HUES48 (cell line): Measurements from ENCODE around the gene PLXNA2.

Experiments
- H3K27ac ChIP-seq: one replicate; pipeline ENCODE4 v1.7.0; 2013; ENCODE audit warnings: low read depth, low read length, inconsistent platforms
- H3K27me3 ChIP-seq: 2 replicates; pipeline ENCODE4 v1.6.1; 2013; ENCODE audit warnings: mild to moderate bottlenecking, low read length; ENCODE audit not compliant: control insufficient read depth, insufficient read depth
- H3K36me3 ChIP-seq: 2 replicates; pipeline ENCODE4 v1.6.1; 2013; ENCODE audit warnings: low read length; ENCODE audit not compliant: control insufficient read depth, insufficient read depth
- H3K4me1 ChIP-seq: 2 replicates; pipeline ENCODE4 v1.6.1; 2013; ENCODE audit warnings: mild to moderate bottlenecking, low read length; ENCODE audit not compliant: control insufficient read depth, insufficient read depth
- H3K4me3 ChIP-seq: 2 replicates; pipeline ENCODE4 v1.5.1; 2013; ENCODE audit warnings: mild to moderate bottlenecking, low read depth, low read length
- H3K9ac ChIP-seq: 2 replicates; pipeline ENCODE4 v1.6.1; 2013; ENCODE audit warnings: mild to moderate bottlenecking, low read depth, low read length, moderate library complexity
- H3K9me3 ChIP-seq: 2 replicates; pipeline ENCODE4 v1.6.1; 2013; ENCODE audit warnings: low read length; ENCODE audit not compliant: control insufficient read depth, insufficient read depth

PLXNA2 gene

GRCh38 chr1:208135354-208135753 lies 108.8 kb downstream of the PLXNA2 start:
- no peaks in the 10 kb centered on the region for H3K9me3 ChIP-seq
- H3K4me1 ChIP-seq = peaks cover 42% of the 10 kb centered on the region
- H3K27me3 ChIP-seq = peaks cover 16% of the 10 kb centered on the region
- no peaks in the 10 kb centered on the region for H3K36me3 ChIP-seq
- H3K27ac ChIP-seq = no peak overlapping the region
- no peak overlapping the region for H3K9ac ChIP-seq
- no peak overlapping the region for H3K4me3 ChIP-seq

GRCh38 chr1:208134491-208134890 lies 109.7 kb downstream of the PLXNA2 start:
- no peaks in the 10 kb centered on the region for H3K9me3 ChIP-seq
- no peak overlapping the region for H3K4me3 ChIP-seq
- peaks cover 47% of the 10 kb centered on the region for H3K4me1 ChIP-seq
- H3K9ac ChIP-seq = no peak overlapping the region
- H3K27ac ChIP-seq = no peak overlapping the region
- H3K36me3 ChIP-seq = no peaks in the 10 kb centered on the region
- H3K27me3 ChIP-seq = peaks cover 17% of the 10 kb centered on the region

- Histone ChIP-seq H3K4me3 (no peak overlapping the region), H3K27me3 (peaks cover 17% of the 10 kb centered on the region), H3K27ac (no peak overlapping the region)
Observed at GRCh38 chr1:208133355-208133754, 110.8 kb downstream of the PLXNA2 start.

GRCh38 chr1:208132287-208132882 lies 111.8 kb downstream of the PLXNA2 start:
- no peaks in the 10 kb centered on the region for H3K9me3 ChIP-seq
- H3K9ac ChIP-seq = no peak overlapping the region
- H3K27ac ChIP-seq = peak overlapping the region; percentile 40
- peaks cover 17% of the 10 kb centered on the region for H3K27me3 ChIP-seq
- peak overlapping the region; percentile 47 for H3K4me3 ChIP-seq
- H3K36me3 ChIP-seq = no peaks in the 10 kb centered on the region
- peaks cover 49% of the 10 kb centered on the region for H3K4me1 ChIP-seq

More at GRCh38 chr1:208133355-208133754, 110.8 kb downstream of the PLXNA2 start:
- Histone ChIP-seq H3K9me3 (no peaks in the 10 kb centered on the region), H3K4me1 (peaks cover 47% of the 10 kb centered on the region), H3K9ac (no peak overlapping the region), H3K36me3 (no peaks in the 10 kb centered on the region)

GRCh38 chr1:208131621-208132286 lies 112.4 kb downstream of the PLXNA2 start:
- Histone ChIP-seq H3K9me3 (no peaks in the 10 kb centered on the region), H3K4me1 (peaks cover 49% of the 10 kb centered on the region), H3K9ac (no peak overlapping the region), H3K36me3 (no peaks in the 10 kb centered on the region), H3K27me3 (peaks cover 17% of the 10 kb centered on the region), H3K4me3 (peak overlapping the region; percentile 47), H3K27ac (peak overlapping the region; percentile 40)

- Histone ChIP-seq H3K27me3 (peaks cover 17% of the 10 kb centered on the region), H3K4me1 (peaks cover 41% of the 10 kb centered on the region), H3K36me3 (no peaks in the 10 kb centered on the region), H3K27ac (no peak overlapping the region), H3K4me3 (no peak overlapping the region), H3K9me3 (no peaks in the 10 kb centered on the region), H3K9ac (no peak overlapping the region)
Observed at GRCh38 chr1:208129487-208129886, 114.7 kb downstream of the PLXNA2 start.

- H3K9ac ChIP-seq = no peak overlapping the region
- H3K4me3 ChIP-seq = no peak overlapping the region
- H3K27me3 ChIP-seq = peaks cover 17% of the 10 kb centered on the region
- H3K27ac ChIP-seq = no peak overlapping the region
- no peaks in the 10 kb centered on the region for H3K9me3 ChIP-seq
- H3K4me1 ChIP-seq = peaks cover 38% of the 10 kb centered on the region
- H3K36me3 ChIP-seq = no peaks in the 10 kb centered on the region
Observed at GRCh38 chr1:208129060-208129459, 115.1 kb downstream of the PLXNA2 start.

GRCh38 chr1:208127792-208128529 lies 116.2 kb downstream of the PLXNA2 start:
- H3K36me3 ChIP-seq = no peaks in the 10 kb centered on the region
- peaks cover 17% of the 10 kb centered on the region for H3K27me3 ChIP-seq
- peaks cover 27% of the 10 kb centered on the region for H3K4me1 ChIP-seq
- H3K4me3 ChIP-seq = no peak overlapping the region
- no peak overlapping the region for H3K27ac ChIP-seq
- no peaks in the 10 kb centered on the region for H3K9me3 ChIP-seq
- H3K9ac ChIP-seq = no peak overlapping the region

- H3K9ac ChIP-seq = no peak overlapping the region
- H3K9me3 ChIP-seq = no peaks in the 10 kb centered on the region
- no peak overlapping the region for H3K4me3 ChIP-seq
- H3K36me3 ChIP-seq = no peaks in the 10 kb centered on the region
- H3K27ac ChIP-seq = no peak overlapping the region
- H3K4me1 ChIP-seq = peaks cover 20% of the 10 kb centered on the region
- peaks cover 17% of the 10 kb centered on the region for H3K27me3 ChIP-seq
Observed at GRCh38 chr1:208127284-208127683, 116.9 kb downstream of the PLXNA2 start.

GRCh38 chr1:208126108-208126507 lies 118.1 kb downstream of the PLXNA2 start:
- H3K4me1 ChIP-seq = peaks cover 9% of the 10 kb centered on the region; the same call in 1 of the 2 replicates
- no peaks in the 10 kb centered on the region for H3K36me3 ChIP-seq
- H3K9me3 ChIP-seq = no peaks in the 10 kb centered on the region
- no peak overlapping the region for H3K9ac ChIP-seq
- H3K27me3 ChIP-seq = peaks cover 8% of the 10 kb centered on the region
- no peak overlapping the region for H3K27ac ChIP-seq
- no peak overlapping the region for H3K4me3 ChIP-seq
